ES-I3 (cell line): ENCODE data around the gene NMNAT3.
A peak's percentile ranks its signal among the peaks of the same experiment; 100 is the strongest.
"Not testable (repeated sequence)": the region's sequence is repeated elsewhere in the genome, so short reads cannot be mapped to it uniquely, and the experiment has no call there.

Experiments used
- H3K36me3 ChIP-seq: 2 replicates; pipeline ENCODE4 v1.6.1; 2013; ENCODE audit warnings: mild to moderate bottlenecking, low read length, control low read depth, moderate library complexity; ENCODE audit not compliant: insufficient read depth
- H3K4me1 ChIP-seq: 2 replicates; pipeline ENCODE4 v1.6.1; 2013; ENCODE audit warnings: mild to moderate bottlenecking, control low read depth, low read length; ENCODE audit not compliant: insufficient read depth
- H3K9ac ChIP-seq: 2 replicates; pipeline ENCODE4 v1.6.1; 2013; ENCODE audit warnings: low read depth, mild to moderate bottlenecking, low read length, moderate library complexity
- H3K9me3 ChIP-seq: 2 replicates; pipeline ENCODE4 v1.6.1; 2013; ENCODE audit warnings: mild to moderate bottlenecking, low read length, moderate library complexity; ENCODE audit not compliant: control insufficient read depth, insufficient read depth

Gene NMNAT3

DNA sequence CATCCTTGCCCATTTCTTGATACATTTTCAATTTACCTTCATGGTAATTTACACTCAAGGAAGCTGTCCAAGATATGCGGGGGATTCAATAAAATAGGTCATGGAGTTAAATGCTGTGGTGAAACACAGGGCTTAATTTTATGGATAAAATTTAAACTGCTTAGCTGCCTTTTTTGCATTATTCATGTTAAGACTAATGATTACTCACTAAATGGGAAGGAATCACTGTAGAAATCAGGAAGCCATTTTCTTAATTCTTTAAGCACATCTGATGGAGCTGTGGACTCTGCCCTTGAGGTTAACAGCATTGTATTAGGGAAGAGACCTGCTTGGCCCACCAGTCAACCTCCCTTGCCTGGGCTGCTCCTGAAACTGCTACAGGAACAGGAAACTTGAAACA lies 75.8 kb downstream of the NMNAT3 start:
- Histone ChIP-seq H3K4me1 (no peaks in the 10 kb centered on the region), H3K36me3 (no peaks in the 10 kb centered on the region), H3K9me3 (no peaks in the 10 kb centered on the region), H3K9ac (no peak overlapping the region)

DNA sequence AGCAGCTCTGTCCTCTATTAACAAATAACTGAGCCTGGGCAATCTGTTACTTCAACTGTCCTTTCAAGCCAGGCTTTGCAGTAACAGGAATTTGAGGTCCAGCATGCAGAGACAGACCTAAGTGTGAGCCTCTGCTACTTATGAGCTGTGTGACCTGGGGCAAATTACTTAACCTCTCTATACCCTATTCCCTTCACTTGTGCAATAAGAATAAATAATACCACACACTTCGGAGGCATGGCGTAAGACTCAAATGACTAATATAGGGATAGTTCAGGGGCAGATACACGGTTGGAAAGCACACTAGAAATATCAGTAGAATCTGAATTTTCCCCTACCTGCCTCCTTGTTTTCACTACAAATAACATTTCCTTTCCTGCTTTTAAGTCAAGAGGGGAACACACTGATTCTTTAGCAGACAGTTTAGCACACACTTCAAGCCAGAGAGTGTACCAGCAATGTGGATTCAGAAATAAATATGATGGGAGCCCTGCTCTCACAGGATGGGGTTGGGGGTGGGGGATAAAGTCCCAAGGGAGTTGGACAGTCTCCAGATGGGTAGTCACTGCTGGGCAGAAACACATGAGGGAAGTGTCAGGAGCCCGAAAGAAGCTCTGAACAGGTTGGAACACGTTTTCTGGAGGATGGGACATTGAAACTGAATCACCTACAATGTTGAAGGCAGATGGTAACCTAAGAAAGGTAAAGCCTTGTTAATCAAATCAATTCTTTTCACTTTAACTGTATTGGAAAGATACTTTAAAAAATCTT lies 76.4 kb downstream of the NMNAT3 start:
- Histone ChIP-seq H3K9me3 (no peaks in the 10 kb centered on the region), H3K36me3 (no peaks in the 10 kb centered on the region), H3K4me1 (no peaks in the 10 kb centered on the region), H3K9ac (no peak overlapping the region)

DNA sequence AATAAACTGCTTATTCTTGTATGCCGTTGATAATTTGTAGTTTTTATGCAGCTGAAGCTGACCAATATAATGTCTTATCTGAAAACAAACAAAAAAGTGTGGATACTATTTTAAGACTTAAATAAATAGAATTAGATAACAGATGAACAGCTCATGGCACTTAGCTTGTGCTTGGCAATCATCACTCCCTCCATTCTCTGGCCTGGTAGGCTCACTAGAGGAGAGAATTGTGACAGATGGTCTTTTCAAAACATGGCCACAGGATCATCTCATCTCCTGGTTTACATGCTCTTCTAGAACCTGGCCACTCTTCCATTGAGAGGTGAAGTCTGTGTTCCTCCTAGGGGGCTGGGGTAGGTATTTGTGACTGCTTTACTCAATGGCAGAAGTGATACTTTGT lies 79.8 kb downstream of the NMNAT3 start:
- Histone ChIP-seq H3K4me1 (no peaks in the 10 kb centered on the region), H3K9ac (no peak overlapping the region), H3K9me3 (no peaks in the 10 kb centered on the region), H3K36me3 (no peaks in the 10 kb centered on the region)

DNA sequence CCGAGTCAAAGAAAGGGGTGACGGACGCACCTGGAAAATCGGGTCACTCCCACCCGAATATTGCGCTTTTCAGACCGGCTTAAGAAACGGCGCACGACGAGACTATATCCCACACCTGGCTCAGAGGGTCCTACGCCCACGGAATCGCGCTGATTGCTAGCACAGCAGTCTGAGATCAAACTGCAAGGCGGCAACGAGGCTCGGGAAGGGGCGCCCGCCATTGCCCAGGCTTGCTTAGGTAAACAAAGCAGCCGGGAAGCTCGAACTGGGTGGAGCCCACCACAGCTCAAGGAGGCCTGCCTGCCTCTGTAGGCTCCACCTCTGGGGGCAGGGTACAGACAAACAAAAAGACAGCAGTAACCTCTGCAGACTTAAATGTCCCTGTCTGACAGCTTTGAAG lies 86.6 kb downstream of the NMNAT3 start:
- H3K9me3 ChIP-seq: not testable (repeated sequence)
- H3K9ac ChIP-seq: peak overlapping the region; percentile 30; the same call in 1 of the 2 replicates

DNA sequence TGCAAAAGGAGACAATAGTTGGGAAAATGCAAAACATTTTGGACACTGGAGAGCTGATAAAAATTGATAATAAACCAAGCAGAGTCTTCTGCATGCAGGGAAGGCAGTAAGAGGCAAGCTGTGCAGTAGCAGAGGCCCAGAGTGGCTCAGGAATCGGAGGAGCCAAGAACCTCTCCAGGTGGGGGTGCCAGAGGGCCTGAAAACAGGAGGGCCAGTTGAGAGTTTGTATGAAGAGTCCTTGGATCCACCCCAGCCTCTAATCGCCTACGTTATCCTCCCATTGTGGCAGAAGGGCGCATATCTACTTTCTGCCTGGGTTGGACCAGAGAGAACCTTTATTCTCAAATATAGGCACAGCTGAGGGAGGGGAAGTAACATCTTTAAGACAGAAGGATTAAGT lies 89.3 kb downstream of the NMNAT3 start:
- H3K9me3 ChIP-seq: no peaks in the 10 kb centered on the region
- no peaks in the 10 kb centered on the region for H3K4me1 ChIP-seq
- no peak overlapping the region for H3K9ac ChIP-seq
- H3K36me3 ChIP-seq: no peaks in the 10 kb centered on the region

More for the DNA sequence above, 86.6 kb downstream of the NMNAT3 start:
- not testable (repeated sequence) for H3K4me1 ChIP-seq, H3K36me3 ChIP-seq

DNA sequence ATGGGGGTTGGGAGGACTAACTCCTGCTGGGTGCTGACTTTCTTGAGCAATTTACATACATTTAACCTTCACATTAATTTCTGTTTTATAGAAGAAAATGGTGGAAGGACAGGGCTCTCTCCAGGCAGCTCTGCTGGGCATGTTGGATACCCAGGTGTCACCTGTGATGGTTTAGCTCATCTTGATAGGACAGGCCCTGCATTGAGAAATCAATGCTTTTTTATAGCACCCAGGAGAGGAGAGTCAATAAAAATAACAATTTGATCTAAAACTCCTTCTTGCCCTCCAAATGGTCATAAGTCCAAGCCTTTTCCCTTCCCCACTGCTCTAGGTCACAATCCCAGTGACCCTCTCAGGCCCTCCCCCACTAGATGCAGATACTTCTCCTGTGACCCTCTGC lies 90.0 kb downstream of the NMNAT3 start:
- H3K4me1 ChIP-seq: no peaks in the 10 kb centered on the region
- no peaks in the 10 kb centered on the region for H3K36me3 ChIP-seq
- no peak overlapping the region for H3K9ac ChIP-seq
- no peaks in the 10 kb centered on the region for H3K9me3 ChIP-seq

DNA sequence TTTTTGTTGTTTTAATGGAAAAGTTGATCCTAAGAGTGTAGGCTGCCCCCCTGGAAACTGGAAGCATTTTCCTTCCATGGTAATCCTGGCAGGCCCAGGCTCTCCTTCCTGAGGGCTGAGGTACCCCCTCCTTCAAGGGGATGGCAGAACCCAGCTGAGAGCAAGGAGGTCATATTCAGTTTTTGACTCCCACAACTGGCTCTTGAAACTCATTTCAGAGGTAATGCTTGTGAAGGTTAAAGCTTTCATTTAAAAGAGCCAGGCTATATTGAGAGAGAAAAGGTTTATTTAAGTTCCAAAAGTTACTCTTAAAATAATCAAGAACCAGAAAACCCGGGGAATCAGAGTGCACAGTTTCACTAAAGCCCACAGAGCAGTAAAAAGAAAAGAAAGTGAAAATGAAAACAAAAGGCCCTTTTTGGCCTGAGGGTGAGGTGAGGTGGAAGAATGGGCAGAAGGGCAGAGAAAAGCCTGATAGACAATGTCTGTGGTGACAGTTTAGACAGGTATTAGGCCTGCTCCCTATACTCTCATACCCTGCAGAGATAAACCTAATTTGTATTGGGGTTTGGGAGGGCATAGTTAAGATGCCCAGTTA lies 91.3 kb downstream of the NMNAT3 start:
- H3K36me3 ChIP-seq: no peaks in the 10 kb centered on the region
- H3K9me3 ChIP-seq: no peaks in the 10 kb centered on the region
- H3K4me1 ChIP-seq: no peaks in the 10 kb centered on the region
- H3K9ac ChIP-seq: no peak overlapping the region

DNA sequence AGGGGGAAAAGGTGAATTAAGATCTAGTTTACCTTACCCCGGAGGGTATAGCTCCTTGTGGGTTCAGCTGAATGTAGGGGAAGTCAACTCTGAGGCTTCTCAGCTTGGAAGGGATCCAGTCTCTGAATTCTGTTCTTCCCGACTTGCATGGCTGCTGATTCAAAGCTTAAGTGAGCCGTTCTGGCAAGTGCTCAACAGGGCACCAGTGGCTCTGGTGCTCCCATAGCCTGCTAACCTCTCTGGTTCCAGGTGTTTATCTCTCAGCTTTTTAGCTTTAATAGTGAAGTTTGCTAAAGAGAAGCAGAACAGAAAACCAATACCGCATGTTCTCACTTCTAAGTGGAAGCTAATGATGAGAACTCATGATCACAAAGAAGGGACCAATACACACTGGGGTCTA lies 92.0 kb downstream of the NMNAT3 start:
- H3K36me3 ChIP-seq: no peaks in the 10 kb centered on the region
- no peaks in the 10 kb centered on the region for H3K4me1 ChIP-seq
- H3K9me3 ChIP-seq: no peaks in the 10 kb centered on the region
- no peak overlapping the region for H3K9ac ChIP-seq

DNA sequence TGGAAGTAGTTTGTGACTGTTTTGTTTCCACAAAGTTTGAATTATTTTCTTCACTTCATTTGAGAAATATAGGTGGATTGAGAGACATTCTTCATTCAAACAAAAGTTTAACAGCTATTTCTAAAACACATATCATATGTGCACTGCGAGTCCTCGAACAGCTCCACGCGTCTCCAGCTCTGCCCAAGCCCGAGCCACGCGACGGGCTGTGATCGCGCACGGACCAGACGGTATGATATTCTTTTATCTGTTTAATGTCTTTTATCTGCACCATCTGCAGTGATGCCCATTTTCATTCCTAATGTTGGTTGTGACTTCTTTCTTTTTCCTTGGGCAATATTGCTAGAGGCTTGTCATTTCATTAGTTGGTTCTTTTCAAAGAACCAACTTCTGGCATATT lies 94.1 kb downstream of the NMNAT3 start:
- H3K9me3 ChIP-seq, H3K9ac ChIP-seq, H3K36me3 ChIP-seq, H3K4me1 ChIP-seq: not testable (repeated sequence)

DNA sequence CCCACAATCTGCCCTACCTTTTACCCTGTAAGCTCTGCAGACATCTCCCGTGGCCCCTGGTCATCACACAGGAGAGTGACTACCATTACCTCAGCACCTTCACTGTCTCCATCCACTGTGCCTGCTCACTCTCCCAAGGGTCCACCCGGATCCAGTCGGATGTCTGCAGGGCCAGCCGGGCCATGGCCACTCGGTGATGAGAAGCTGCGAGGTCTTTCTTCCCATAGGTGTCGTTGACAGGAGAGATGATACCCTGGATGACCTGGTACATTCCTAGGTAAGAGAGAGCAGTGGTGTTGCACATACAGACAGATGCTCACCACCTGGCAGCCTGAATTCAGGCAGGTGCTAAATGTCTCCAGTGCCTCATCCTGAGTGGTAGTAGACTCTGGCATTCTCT lies 99.0 kb downstream of the NMNAT3 start:
- Histone ChIP-seq H3K4me1 (no peaks in the 10 kb centered on the region), H3K9me3 (no peaks in the 10 kb centered on the region), H3K9ac (no peak overlapping the region), H3K36me3 (no peaks in the 10 kb centered on the region; the same call in 1 of the 2 replicates)

DNA sequence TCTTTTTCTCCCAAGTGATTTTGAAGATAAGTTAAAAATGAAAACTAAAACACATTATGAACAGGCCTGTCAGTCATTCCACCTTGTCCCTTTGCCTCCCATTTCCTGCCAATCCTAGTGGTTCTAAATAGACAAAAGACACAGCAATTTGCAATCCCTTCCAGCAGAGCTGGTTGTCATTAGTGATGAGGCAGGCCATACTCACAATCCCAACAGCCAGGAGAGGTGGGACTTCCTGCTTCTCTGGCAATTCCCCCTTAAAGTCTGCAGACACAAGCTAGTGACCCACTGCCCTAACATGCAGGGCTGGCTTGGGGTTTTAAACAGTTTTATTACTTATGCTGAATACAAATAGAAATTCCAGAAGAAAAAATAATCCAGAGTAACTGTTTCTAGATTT lies 99.9 kb downstream of the NMNAT3 start:
- Histone ChIP-seq H3K4me1 (no peaks in the 10 kb centered on the region), H3K9ac (no peak overlapping the region), H3K36me3 (no peaks in the 10 kb centered on the region; the same call in 1 of the 2 replicates), H3K9me3 (no peaks in the 10 kb centered on the region)

DNA sequence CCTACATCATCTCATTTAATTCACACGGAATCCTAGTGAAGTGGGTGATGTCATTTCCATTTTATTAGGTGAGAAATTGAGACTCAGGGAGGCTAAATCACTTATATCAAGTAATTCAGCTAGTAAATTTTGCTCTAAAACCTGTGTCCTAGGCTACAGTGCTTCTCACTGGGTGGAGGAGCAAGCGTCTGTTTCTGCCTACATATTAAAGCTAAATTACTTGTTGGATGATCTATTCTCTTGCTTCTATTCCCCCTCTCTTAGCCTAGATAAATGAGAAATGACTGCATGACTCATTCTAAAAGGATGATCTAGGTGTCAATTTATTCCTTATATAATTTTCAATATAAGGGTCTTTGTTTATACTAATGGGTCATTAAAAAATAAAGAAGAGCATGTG lies 100.4 kb downstream of the NMNAT3 start:
- H3K36me3 ChIP-seq: no peaks in the 10 kb centered on the region; the same call in 1 of the 2 replicates
- H3K9me3 ChIP-seq: no peaks in the 10 kb centered on the region
- no peak overlapping the region for H3K9ac ChIP-seq
- no peaks in the 10 kb centered on the region for H3K4me1 ChIP-seq

DNA sequence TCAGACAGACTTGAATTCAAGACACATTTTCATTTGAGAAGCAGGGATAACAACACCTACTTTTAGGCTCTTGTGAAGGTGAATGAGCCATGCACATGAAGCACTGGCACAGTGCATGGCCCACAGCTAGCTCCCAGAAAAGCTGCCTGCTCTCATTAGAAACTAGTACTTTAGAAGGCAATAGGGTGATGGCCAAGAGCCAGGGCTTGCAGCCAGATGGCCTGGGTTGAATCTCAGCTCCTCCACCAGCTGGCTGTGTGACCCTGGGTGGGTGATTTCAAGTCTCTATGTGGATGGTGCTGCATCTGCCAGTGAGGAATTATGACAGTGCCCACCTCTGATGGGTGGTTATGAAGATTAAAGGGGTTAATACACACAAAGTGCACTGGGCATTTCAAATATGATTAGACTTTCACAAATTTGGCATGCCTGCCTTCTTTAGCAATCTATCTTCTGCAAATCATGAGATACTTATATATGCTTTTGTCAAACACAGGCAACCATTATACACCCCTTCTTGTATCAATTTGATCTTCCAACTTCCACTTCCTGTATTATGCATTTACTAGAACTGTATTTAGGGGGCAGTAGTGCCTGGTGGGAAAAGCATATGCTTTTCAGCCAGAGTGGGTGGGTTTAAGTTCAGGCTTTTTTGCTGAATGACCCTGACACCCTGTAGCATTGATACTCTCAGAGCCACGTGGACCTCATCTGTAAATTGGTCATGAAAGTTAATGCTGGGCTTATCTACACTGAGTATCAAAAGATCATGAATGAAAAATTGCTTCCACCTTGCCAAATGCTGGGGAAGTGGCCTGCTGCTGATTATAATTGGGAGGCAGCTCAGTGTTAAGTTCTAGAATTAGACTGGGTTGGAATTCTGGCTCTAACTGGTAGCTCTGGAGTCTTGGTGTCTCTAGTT lies 103.5 kb downstream of the NMNAT3 start:
- no peak overlapping the region for H3K9ac ChIP-seq
- H3K4me1 ChIP-seq: no peaks in the 10 kb centered on the region
- peaks cover 8% of the 10 kb centered on the region; the same call in 1 of the 2 replicates for H3K9me3 ChIP-seq
- no peaks in the 10 kb centered on the region; the same call in 1 of the 2 replicates for H3K36me3 ChIP-seq

DNA sequence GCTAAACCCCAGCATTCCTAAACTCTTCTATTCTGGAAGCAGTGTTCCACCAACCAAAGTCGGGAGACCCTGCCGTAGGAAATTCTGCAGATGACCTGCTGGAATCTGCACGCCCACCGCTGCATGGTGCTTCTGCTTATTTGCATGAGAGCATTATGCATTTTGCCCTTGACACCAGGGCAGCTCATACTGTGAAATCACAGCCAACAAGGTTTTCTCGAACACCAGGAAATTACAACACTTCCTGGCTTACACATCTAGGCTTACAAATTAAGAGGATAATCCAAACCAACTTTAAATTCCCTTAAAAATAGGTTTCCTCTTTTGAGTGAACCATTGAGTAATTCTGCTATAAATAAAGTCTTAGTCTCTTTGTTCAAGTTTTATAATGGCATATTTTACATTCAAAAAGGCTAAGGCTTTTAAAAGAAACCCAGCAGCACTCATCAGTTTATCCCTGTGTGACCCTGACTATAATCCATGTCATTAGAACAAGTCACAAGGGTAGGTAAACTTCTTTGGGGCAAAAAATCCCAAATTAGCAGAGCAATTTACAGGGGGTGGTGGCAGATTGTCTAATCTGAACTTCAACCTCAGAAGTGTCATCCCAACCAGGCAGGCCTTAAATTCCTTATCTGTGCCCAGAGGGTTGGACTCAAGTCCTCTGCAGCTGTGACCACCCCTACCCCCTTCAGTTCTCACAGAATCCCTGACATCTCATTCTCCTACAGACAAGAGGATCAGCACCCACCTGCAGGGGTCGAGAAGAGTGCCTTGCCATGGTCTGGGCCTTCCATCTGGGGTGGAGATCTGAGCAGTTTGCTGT lies 104.7 kb downstream of the NMNAT3 start:
- H3K4me1 ChIP-seq: no peaks in the 10 kb centered on the region

More for the DNA sequence above, 104.7 kb downstream of the NMNAT3 start:
- H3K9ac ChIP-seq: no peak overlapping the region
- peaks cover 8% of the 10 kb centered on the region; the same call in 1 of the 2 replicates for H3K9me3 ChIP-seq
- no peaks in the 10 kb centered on the region; the same call in 1 of the 2 replicates for H3K36me3 ChIP-seq
